Measurements from ENCODE around the gene FUT3.
"Not testable (repeated sequence)": the region's sequence is repeated elsewhere in the genome, so short reads cannot be mapped to it uniquely, and the experiment has no call there.

Gene FUT3

DNA sequence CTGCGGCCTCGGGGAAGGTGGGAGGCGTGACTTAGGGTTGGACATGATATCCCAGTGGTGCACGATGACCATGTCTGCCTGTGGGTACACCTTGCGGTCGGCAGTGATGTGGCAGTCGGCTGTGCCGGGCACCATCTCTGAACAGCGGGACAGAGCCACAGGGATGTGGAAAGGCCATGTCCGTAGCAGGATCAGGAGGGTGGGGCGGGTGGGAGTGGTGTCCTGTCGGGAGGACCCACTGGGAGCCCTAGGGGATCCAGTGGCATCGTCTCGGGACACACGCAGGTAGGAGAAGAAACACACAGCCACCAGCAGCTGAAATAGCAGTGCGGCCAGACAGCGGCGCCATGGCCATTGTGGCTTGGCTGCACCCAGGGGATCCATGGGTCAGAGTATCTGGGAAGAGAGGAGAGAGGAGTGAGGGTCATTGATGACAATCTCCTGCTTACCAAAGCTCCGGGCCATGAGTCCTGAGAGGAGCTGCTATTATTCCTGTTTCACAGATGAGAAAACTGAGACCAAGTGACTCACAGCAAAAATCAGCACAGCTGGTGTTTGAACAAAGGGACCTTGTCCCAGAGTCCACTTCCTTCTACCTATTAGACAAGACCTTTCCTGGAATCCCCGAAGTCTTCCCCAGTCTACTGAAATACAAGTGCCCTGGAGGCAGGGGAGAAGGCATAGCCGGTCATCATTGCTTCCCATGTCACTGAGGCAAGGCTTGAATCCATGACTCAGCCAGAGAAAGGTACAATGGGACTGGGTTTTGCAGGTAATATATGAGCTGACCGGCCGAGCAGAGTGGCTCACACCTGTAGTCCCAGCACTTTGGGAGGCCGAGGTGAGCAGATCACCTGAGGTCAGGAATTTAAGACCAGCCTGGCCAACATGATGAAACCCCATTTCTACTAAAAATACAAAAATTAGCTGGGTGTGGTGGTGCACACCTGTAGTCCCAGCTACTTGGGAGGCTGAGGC, 6.5 kb downstream of the FUT3 start:
- DNase-seq (ENCODE audit: low read depth): no peak

DNA sequence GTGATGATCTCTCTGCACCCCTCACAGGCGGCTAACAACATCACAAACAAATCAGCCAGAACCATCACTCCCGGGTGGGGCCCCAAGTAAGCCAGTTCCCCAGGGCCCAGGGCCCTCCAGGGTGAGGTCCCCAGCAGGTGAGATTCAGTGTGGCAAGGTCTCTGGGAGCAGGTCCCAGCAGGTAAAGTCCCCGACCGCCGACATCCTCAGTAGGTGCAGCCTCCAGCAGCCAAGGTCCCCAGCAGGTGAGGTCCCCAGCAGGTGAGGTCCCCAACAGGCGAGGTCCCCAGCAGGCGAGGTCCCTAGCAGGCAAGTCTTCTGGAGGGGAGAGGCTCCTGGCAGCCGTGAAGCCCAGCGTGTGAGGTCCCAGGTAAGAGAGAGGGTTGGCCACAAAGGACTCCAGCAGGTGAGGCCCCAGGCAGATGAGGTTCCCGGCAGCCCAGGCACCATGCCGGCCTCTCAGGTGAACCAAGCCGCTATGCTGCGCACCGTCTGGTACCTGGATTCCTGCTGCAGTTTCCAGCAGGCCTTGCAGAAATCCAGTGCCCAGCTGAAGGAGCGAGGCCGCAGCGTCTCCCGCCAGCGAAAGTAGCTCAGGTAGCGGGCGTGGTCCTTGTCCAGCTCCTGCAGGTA, 7.8 kb downstream of the FUT3 start:
- no peak for DNase-seq (ENCODE audit: low read depth)

DNA sequence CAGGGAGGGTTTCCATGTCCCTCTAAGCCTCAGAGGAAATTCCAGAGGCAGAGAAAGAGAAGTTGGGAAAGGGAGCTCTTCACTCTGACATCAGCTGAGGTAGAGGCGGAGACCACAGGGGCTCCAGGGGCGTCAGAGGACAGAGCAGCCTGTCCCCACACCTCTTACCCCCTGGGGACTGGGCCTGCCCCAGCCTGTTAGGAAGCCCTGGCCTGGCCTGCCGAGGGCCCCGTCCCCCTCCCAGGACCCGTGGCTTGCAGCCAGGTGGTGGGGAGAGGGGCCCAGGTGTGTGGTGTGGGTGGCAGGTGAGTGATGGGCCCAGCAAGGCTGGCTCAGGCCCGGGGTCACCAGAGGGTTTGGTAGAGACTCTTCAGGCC, 9.5 kb downstream of the FUT3 start:
- DNase-seq (ENCODE audit: low read depth): not testable (repeated sequence)

DNA sequence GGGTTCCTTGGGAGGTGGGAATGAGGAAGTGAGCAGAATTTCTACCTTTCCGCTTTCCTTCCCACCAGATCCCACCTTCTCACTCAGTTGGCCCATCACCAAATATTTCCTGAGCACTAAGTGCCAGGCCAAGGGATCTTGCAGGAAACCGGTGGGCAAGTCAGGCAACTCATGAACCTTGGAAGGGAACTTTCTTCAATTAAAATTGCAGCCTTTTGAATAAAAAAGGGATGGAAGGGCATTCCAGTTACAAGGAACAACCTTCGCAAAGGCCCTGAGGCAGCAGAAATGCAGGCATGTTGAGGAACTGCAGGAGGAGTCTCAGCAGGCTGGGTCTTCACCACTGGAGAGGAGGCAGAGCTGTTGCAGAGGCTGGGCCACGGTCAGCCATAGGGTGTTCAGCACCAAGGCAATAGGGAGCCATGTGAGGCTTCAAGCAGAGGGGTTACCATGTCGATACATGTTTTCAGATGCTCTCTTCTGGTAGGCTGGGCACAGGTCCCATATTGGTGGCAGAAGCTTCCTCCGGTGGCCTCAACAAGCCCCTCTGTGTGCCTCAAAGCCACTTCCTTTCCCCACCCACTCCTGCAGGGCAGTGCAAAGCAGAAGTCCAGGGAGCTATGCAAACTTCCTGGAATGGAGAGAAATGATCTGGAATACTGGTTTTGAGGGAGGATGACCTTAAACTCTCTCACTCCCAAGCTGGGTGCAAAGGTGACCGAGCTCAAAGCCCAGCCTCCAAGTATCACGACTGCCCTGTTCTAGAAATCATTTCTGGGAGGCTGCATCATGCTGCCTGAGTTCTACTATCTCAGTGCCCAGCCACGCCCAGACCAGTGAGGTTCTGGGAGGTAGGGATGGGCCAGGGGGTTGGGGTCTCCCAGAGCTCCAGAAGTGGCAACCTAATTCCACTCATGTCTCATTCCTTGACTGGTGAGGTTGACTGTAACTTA, 11.9 kb downstream of the FUT3 start, which contains the start of gene FUT6:
TSS of gene FUT6 (minus strand) at position 638 of the 953 bp plus-strand sequence. CDS start 7,135 bp downstream, outside the sequence.
- no peak for DNase-seq (ENCODE audit: low read depth)

DNA sequence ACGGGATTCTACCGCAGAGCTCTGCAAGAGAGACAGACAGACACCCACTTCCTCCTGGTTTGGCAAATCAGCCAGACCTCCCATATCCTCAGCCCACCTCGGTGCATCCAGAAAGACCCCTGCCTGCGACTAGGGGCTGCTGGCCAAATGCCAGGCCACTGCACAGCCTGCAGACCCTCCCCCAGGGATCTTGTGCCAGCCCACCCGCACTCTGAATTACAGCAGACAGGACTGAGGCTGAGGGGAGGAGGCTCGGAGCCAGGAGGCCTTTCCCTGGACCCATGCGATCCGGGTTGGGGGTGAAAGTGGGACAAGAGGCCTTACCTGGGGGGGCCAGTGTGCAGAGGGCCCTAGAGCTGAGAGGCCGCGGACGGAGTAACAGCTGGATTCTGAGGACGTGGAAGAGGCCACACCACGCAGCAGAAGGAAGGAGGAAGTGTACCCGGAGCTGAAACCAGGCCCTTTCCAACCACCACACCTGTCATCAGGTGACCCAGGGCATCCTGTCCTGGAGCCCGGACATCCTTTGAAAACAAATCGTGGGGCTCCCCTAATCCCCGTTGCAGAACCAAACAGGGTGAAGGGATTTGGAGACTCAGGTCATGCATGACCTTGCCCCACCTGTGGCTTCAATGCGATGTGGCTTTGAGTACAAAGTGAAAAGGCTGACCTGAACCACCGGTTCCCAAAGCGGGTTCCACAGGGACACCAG, 12.7 kb downstream of the FUT3 start:
- DNase-seq (ENCODE audit: low read depth): no peak

DNA sequence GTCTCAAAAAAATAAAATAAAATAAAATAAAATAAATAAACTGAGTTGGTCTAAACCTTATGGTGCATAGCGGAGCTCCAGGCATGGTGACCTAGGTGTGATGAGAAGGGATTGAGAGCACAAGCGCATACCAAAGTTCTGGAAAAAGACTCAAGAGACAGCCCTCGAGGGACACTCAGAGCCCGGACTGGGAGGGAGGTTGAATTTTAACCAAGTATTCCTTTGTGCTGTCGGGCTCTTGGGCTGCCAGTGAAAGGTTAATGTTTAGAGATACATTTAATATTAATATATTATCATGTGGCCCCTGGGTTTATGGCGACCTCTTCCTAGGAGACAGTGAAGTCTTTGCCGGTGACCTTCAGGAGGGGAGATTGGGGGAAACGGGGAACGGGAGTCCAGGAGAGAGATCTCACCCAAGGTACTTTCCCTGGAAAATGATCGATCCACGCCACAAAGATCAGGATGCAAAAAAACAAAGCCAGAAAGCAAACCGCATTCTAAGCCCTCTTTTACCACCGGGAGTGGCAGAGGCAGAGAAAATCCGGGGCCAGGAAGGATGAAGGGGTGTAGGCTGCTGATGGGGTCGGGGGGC, 13.4 kb downstream of the FUT3 start:
- DNase-seq (ENCODE audit: low read depth): no peak

DNA sequence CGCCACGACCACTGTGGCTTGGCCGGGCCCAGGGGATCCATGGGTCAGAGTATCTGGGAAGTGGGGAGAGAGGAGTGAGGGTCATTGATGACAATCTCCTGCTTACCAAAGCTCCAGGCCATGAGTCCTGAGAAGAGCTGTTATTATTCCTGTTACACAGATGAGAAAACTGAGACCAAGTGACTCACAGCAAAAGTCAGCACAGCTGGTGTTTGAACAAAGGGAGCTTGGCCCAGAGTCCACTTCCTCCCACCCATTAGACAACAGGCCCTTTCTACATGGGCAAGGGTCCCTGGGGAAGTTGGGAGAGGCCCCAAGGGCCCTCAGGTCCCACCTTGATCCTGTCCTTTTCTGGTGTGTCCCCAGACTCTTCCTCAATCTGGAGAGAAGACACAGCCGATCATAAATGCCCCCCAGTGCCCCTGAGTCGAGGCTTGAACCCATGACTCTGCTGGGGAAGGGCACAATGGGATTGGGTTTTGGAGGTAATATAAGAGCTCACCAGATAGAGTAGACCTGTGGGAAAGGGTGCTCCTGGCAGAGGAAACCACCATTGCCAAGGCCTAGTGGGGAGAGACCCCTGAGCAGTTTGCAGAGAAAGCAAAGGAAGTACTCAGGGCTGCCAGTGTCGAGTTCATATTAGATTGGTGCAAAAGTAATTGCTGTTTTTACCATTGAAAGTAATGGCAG, 18.6 kb downstream of the FUT3 start:
- DNase-seq (ENCODE audit: low read depth): no peak

DNA sequence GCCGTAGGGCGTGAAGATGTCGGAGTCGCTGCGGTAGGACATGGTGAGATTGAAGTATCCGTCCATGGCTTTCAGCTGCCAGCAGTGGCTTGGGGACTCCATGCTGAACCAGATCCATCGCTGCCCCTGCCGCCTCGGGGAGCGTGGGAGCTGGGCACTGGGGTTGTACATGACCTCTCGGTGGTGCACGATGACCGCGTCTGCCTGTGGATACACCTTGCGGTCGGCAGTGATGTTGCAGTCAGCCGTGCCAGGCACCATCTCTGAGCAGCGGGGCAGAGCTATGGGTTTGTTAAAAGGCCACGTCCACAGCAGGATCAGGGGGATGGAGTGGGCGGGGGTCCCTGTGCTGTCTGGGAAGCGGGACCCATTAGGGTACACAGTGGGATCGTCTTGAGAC, 19.2 kb downstream of the FUT3 start:
- no peak for DNase-seq (ENCODE audit: low read depth)

DNA sequence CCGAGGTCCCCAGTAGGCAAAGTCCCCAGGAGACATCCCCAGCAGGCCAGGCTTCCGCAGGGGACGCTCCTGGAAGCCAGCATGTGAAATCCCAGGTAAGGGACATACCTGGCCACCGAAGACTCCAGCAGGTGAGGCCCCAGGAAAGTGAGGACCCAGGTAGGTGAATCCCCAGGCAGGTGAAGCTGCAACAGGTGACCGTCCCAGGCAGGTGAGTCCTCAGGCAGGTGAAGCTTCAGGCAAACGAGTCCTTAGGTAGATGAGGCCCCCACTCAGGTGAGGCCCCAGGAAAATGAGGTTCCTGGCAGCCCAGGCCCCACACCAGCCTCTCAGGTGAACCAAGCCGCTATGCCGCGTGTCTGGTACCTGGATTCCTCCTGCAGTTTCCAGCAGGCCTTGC, 20.1 kb downstream of the FUT3 start:
- no peak for DNase-seq (ENCODE audit: low read depth)

DNA sequence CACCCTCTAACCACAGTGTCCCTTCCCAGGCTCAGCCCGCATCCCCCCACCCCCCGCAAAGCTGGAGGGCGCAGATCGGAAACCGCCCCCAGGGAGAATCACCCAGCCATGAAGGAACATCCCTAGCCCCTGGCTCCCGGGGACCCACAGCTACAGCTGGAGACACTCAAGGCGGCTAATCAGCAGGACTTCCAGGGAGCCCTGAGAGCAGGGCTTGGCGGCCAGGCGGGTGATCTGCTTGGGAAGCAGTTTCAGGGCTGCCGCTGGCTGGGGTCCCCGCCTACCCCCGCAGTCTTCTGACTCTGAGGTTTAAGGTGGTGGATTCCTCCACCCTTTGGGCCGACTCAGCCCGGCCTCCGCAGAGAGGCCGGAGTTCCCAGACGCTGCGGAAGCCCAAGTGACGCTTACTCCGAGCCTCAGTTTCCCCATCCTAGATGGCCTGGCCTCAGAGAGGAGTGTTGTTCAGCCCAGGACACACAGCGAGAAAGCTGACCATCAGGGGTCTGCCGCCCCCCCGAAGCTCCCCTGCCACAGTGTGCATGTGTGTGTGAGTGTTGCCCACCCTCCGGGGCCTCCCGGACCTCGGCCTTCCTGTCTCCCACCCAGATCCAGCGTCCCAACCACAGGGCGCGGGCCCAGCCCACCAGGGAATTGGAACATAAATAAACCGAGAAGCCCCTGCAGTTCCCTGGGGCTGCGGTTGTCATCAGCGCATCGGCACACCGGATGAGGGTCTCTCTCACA, 21.5 kb downstream of the FUT3 start:
- no peak for DNase-seq (ENCODE audit: low read depth)

DNA sequence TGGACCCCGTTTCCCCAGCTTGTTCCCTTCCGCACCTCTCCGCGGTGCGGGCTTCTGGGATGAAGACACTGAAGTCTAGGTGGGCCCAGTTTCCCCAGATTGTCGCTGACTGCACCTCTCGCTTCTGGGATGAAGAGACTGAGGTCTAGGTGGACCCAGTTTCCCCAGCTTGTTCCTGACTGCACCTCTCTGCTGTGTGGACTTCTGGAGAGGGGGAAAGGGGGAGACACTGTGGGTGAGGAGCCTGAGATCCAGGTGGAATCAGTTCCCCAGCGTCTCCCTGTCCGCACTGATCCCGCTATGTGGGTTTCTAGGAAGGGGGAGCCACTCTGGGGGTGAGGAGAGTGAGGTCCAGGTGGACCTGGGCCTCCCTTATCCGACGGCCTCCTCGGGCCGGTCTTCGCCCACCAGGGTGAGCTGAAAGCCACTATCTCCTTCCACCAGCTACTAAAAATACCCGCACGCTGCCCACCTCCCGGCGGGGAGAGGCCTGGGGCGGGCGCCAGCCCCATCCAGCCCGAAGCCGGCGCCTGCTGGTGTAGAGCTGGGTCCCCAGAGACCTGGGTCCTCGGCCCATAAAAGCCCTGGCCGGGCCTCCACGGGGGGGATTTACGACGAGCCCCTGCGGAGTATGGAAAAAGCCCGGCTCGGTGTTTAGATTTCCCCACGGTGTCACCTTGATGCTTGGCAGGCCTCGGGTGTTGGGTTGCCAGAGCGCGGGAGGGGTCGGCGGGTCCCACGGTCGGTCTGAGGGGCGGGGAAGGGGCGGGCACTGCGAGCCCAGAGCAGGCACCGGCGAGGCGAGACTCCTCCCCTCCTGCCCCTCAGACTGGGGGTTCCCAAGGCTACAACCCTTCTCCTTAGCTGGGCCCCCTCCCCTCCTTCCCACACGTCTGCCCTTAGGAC, 22.3 kb downstream of the FUT3 start:
- DNase-seq (ENCODE audit: low read depth): peak; percentile 23

DNA sequence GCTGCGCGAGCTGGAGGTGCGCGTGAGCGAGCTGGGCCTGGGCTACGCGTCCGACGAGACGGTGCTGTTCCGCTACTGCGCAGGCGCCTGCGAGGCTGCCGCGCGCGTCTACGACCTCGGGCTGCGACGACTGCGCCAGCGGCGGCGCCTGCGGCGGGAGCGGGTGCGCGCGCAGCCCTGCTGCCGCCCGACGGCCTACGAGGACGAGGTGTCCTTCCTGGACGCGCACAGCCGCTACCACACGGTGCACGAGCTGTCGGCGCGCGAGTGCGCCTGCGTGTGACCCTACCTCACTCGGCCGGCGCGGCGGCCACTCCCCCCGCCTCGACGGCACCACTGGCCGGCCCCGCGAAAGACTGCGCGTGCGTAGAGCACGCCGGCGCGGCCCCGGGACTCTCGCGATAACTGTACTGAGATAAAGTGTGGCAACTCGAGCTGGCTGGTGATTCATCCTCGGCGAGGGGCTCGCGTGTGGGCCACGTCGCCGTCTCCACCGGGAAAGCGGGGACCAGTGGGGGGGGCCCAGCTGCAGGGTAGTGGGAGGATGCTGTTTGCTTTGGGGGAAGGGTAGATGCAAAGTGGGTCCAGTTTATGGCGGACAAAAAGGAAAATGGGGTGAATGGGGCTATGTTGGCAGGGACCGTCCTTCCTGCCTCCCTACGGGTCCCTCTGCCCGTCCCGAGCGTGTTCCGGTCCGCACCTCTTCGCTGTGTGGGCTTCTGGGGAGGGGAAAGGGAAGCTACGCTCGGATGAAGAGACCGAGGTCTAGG, 23.2 kb downstream of the FUT3 start:
- DNase-seq (ENCODE audit: low read depth): peak; percentile 96

DNA sequence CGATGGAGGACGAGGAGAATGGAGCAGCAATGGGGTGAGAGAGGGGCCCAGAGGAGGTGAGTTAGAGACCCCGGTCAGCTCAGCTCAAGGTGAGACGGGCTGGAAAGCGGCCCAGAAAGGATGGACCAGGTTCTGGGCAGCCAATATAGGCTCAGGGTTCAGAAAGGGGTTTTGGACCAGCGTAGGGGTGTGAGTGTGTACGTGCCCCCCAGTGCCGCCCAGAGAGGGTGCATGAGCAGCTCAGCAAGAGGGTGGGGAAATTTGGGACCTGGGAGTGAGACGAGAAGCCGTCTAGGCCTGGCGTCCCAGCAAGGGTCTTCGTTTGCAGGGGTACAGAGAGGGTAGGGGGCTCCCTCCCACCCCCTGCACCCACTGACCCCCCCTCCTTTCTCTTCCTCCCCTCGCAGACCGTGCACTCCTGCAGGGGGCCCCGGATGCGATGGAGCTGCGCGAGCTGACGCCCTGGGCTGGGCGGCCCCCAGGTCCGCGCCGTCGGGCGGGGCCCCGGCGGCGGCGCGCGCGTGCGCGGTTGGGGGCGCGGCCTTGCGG, 23.8 kb downstream of the FUT3 start:
- DNase-seq (ENCODE audit: low read depth): no peak

DNA sequence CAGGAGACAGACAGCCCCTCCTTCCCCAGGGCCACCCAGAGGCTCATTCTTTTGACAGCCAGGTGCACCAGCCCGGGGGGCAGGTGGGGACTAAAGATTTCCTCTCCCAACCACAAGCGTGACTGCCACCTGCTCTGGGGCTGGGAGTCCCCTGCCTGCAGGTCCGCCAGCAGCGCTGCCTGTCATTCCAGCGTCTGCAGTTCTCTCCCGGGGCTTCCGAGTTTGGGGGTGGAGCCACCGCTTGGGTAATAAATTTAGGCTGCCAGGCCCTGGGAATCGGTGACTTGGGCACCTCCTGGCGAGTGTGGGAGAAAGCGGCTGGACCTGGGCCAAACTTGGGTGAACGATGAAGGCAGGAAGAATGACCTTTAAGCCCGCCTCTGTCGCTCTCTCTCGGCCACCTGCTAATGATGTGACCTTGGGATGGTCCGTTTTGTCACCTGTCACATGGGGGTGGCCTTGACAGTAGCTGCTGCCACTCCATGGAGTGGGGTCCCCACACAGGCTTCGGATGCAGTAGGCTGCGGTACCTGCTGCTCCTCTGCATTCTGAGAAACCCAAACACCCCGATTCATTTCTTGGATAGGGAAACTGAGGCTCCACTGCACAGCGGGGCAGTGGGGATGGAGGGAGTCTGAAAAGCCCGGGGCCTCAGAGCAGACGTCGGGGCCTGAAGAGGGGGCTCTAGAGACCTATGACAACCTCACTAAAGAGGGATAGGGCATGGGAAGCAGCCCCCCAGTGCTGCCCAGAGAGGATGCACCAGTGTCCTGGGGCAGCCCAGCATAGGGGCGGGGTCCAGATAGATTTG, 24.5 kb downstream of the FUT3 start:
- DNase-seq (ENCODE audit: low read depth): no peak

DNA sequence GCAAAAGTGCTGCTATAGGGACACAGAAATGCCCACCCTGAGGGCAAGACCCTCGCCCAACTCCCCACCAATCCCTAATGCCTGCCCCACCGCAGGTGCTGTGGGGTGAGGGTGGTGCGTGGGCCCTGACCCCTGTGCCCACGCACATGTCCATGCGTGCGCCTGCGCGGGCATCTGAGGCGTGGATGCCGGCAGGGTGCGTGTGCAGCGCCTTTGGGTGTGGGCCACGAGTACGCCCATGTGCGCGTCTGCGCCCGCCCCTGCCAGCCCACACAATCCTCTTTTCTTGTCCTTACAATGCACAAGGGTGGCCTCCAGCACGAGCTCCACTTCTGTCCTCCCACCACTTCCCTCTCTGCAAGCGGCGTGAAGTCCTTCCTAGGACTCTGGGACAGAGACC, 26.1 kb downstream of the FUT3 start:
- DNase-seq (ENCODE audit: low read depth): no peak

DNA sequence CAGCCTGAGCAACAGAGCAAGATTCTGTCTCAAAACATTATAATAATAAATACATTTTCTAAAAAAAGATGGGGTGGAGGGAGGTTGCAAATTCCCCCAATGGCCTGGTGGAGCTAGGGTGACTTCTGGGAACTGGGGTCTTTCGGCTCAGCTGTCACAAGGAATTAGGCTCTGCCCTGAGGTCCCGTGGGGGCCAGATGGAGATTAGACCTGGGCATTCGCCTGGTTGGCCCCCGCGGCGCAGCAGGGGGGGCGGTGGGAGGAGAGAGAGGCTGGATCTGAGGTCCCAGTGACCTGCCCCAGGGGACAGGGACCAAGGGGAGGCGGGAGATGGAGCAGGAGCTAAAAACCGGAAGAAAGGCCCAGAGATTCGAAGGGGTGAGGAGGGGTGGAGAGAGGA, 26.5 kb downstream of the FUT3 start:
- no peak for DNase-seq (ENCODE audit: low read depth)
